Vagina (tissue), 2 donors: ENCODE measurements around the gene RRAD. TPM values are rescaled to one million over a fixed set of nuclear protein-coding genes. Genes with fewer than 3 reads are reported as not detected.
A peak's percentile ranks its signal among the peaks of the same experiment; 100 is the strongest.

Source experiments
- DNase-seq, 2 donors: peaks; one replicate each; pipeline ENCODE4 v3.0.0-alpha.2; 2017; ENCODE audit errors: extremely low spot score in 2 of 2
- H3K27ac ChIP-seq: fragments of 200-600 bp; sonication (generic); one replicate; pipeline ENCODE4 v1.5.1; 2019
- H3K27me3 ChIP-seq: fragments of 200-600 bp; sonication (generic); one replicate; pipeline ENCODE4 v1.5.1; 2019
- H3K36me3 ChIP-seq, 2 donors: fragments of 200-600 bp; sonication (generic); one replicate each; pipeline ENCODE4 v1.5.1; 2017 to 2019
- H3K4me1 ChIP-seq: fragments of 200-600 bp; sonication (generic); one replicate; pipeline ENCODE4 v1.5.1; 2019
- H3K4me3 ChIP-seq, 2 donors: fragments of 200-600 bp; sonication (generic); 1 replicate in 1 of 2; 2 replicates in 1 of 2; pipeline ENCODE4 v1.5.1; 2016 to 2019
- H3K9me3 ChIP-seq: fragments of 200-600 bp; sonication (generic); one replicate; pipeline ENCODE4 v1.5.1; 2019
- POLR2A ChIP-seq, 2 donors: fragments of 450-650 bp; IDR thresholded peaks; one replicate each; pipeline ENCODE4 v1.6.1; 2017; ENCODE audit warnings: antibody characterized with exemption in 2 of 2, mild to moderate bottlenecking in 2 of 2, moderate library complexity in 2 of 2
- POLR2AphosphoS5 ChIP-seq, 2 donors: sonication (generic); formaldehyde crosslinking; IDR thresholded peaks; one replicate each; pipeline ENCODE4 v1.9.0; 2017; ENCODE audit warnings: antibody characterized with exemption in 2 of 2, mild to moderate bottlenecking in 2 of 2, low read depth in 1 of 2; ENCODE audit not compliant: insufficient read depth in 1 of 2
- intact Hi-C: fragments of 100-400 bp; cut with DNase I; formaldehyde crosslinking; loops from one replicate; pipeline ENCODE4 v1.15.1; 2023
- total RNA-seq: library from RNA; depleted of rRNA; stranded (reverse); fragments of >200 nt; gene quantifications from one replicate; pipeline ENCODE4 v1.2.3, GENCODE V29; 2016
- TF ChIP-seq, protein P1 (sequence below), 3 experiments: fragments of 450-650 bp in 2 of 3; fragments of 200-600 bp in 1 of 3; sonication (generic) in 1 of 3; IDR thresholded peaks; one replicate each; pipeline ENCODE4 v1.5.1; 2017 to 2019; ENCODE audit warnings: antibody characterized with exemption in 3 of 3, mild to moderate bottlenecking in 2 of 3, moderate library complexity in 2 of 3

RRAD gene
- total RNA-seq, 1 donor from 2014 or later = 49.1 TPM

DNA sequence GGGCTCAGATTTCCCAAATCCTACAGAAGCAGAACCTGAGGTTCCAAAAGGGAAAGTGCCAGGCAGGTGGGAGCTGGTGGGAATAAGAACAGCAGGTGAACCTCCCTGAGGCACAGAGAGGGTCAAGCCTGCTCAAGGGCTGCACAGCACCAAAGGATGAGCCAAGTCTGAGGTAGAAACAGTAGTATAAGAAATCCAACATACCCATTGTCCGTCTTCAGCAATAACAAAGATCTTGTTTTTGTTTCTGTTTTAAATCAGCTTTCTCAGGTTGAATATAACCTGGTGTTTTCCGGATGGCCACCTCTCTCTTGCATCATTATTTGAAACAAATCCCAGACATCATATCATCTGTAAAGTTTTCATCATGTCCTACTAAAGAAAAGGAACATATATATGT is 25.1 kb upstream of the RRAD start:
- peaks cover 21% of the 10 kb centered on the region for H3K4me1 ChIP-seq
- TF ChIP-seq POLR2AphosphoS5 (IDR thresholded peaks at IDR 0.05; ENCODE audit: insufficient read depth in 1 of 2, low read depth in 1 of 2) (no peak), POLR2A (IDR thresholded peaks at IDR 0.05) (no peak)
- TF ChIP-seq, protein P1, sequence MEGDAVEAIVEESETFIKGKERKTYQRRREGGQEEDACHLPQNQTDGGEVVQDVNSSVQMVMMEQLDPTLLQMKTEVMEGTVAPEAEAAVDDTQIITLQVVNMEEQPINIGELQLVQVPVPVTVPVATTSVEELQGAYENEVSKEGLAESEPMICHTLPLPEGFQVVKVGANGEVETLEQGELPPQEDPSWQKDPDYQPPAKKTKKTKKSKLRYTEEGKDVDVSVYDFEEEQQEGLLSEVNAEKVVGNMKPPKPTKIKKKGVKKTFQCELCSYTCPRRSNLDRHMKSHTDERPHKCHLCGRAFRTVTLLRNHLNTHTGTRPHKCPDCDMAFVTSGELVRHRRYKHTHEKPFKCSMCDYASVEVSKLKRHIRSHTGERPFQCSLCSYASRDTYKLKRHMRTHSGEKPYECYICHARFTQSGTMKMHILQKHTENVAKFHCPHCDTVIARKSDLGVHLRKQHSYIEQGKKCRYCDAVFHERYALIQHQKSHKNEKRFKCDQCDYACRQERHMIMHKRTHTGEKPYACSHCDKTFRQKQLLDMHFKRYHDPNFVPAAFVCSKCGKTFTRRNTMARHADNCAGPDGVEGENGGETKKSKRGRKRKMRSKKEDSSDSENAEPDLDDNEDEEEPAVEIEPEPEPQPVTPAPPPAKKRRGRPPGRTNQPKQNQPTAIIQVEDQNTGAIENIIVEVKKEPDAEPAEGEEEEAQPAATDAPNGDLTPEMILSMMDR (IDR thresholded peaks at IDR 0.05) = no peak
- H3K4me3 ChIP-seq = no peak overlapping the region
- DNase-seq = no peak
- no peaks in the 10 kb centered on the region for H3K36me3 ChIP-seq
- no peaks in the 10 kb centered on the region for H3K27me3 ChIP-seq
- H3K27ac ChIP-seq = no peak overlapping the region
- H3K9me3 ChIP-seq = no peaks in the 10 kb centered on the region
- intact Hi-C loops = no loop called here

DNA sequence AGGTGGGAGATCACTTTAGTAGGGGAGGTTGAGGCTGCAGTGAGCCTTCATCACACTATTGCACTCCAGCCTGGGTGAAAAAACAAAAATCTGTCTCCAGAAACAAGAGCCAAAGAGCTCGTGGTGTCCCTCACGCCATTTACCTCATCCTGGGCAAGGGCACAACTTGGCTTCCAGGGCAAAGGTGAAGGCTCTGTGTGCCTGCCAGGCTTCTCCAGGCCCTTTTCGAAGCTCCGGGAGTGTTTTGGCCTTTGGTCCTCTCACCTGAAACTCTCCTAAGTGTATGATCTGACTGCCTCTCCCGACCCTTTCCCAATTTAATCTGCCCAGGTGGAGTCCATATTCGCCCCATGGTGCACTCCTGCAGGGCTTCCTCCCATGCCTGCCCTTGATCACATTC is 24.1 kb upstream of the RRAD start:
- Histone ChIP-seq H3K36me3 (no peaks in the 10 kb centered on the region), H3K4me1 (peaks cover 21% of the 10 kb centered on the region), H3K27ac (no peak overlapping the region), H3K27me3 (no peaks in the 10 kb centered on the region), H3K4me3 (no peak overlapping the region), H3K9me3 (no peaks in the 10 kb centered on the region)
- no peak for DNase-seq
- intact Hi-C loops = no loop called here
- TF ChIP-seq POLR2A (IDR thresholded peaks at IDR 0.05) (no peak), POLR2AphosphoS5 (IDR thresholded peaks at IDR 0.05; ENCODE audit: insufficient read depth in 1 of 2, low read depth in 1 of 2) (no peak)
- TF ChIP-seq, protein P1 (IDR thresholded peaks at IDR 0.05) = no peak

DNA sequence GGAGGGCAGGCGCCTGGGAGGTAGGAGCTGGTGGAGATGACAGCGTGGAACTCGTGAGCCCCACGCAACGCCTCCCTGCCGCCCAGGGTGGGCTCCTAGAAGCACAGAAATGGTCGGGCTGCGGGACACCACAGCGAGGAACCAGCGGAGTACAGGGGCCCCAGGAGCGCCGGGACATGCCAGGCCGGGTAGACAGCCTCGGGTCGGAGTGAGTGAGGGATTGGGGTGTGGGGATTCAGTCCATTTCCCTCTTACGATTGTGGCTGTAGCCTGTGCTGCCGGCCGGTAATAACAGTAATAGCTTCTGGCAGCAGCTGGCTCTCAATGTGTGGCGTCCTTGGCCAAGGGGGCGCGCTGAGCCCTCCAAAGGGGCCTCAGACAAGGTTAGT is 23.5 kb upstream of the RRAD start:
- Histone ChIP-seq H3K4me3 (peak overlapping the region; percentile 52 to 69), H3K27me3 (no peaks in the 10 kb centered on the region), H3K27ac (no peak overlapping the region), H3K4me1 (peaks cover 21% of the 10 kb centered on the region), H3K9me3 (no peaks in the 10 kb centered on the region), H3K36me3 (peaks cover 0 to 2% of the 10 kb centered on the region in 2 donors)
- no peak for DNase-seq
- TF ChIP-seq POLR2AphosphoS5 (IDR thresholded peaks at IDR 0.05; ENCODE audit: insufficient read depth in 1 of 2, low read depth in 1 of 2) (no peak), POLR2A (IDR thresholded peaks at IDR 0.05) (no peak)
- TF ChIP-seq, protein P1 (IDR thresholded peaks at IDR 0.05) = no peak
- intact Hi-C loops = no loop called here

DNA sequence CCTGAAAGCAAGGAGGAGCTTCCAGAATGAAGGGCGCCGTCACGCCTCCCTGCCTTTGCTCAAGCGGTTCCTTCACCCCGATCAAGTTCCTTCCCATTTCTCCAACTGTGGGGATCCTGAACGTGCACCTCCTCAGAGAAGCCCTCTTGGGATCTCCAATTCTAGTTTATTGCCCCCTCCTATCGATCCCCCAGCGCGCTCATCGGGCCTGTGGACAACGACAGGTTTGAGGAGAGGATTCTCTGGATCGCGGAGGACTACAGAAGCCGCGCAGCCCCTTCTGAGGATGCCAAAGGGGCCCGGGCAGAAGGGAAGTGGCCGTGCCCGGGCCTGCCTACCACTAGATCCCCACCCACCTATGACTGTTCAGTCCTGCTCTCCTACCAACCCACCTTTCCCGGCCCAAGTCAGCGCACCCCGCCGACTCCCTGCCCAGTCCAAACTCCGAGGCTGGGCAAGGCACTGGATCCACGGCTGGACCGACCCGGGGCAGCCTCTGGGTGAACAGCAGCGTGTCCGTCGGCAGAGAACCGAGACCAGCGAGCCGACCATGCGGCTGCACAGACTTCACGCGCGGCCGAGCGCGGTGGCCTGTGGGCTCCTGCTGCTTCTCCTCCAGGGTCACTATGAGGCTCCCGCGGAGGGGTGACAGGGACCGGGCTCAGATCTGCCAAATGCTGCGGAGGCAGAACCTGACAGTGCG is 22.9 kb upstream of the RRAD start:
- H3K27ac ChIP-seq = no peak overlapping the region

More for the DNA sequence above, 22.9 kb upstream of the RRAD start:
- Histone ChIP-seq H3K36me3 (peaks cover 0 to 7% of the 10 kb centered on the region in 2 donors), H3K4me1 (peaks cover 21% of the 10 kb centered on the region), H3K4me3 (peak overlapping the region; percentile 52 to 69), H3K9me3 (no peaks in the 10 kb centered on the region), H3K27me3 (no peaks in the 10 kb centered on the region)
- DNase-seq = no peak
- intact Hi-C loops = no loop called here
- TF ChIP-seq POLR2A (IDR thresholded peaks at IDR 0.05) = no peak
- TF ChIP-seq POLR2AphosphoS5 (IDR thresholded peaks at IDR 0.05; ENCODE audit: insufficient read depth in 1 of 2, low read depth in 1 of 2) = no peak
- TF ChIP-seq, protein P1 (IDR thresholded peaks at IDR 0.05) = no peak
